SK-N-SH (cell line): ENCODE results near the gene GPR55.

Experiments used
- CTCF ChIP-seq: fragments of 200-600 bp; sonication (generic); IDR thresholded peaks from 2 replicates; pipeline ENCODE4 v1.6.1; 2017; ENCODE audit warnings: antibody characterized with exemption, mild to moderate bottlenecking, moderate library complexity
- EP300 ChIP-seq, 2 experiments: IDR thresholded peaks; 2 replicates each; pipeline versions ENCODE4 v1.4.0 to v1.6.1; 2012; ENCODE audit warnings: borderline replicate concordance in 1 of 2, low read depth in 1 of 2, low read length in 1 of 2
- GABPA ChIP-seq: IDR thresholded peaks from 2 replicates; pipeline ENCODE4 v1.4.0; 2012; ENCODE audit warnings: low read depth, mild to moderate bottlenecking
- MXI1 ChIP-seq: IDR thresholded peaks from 2 replicates; pipeline ENCODE4 v1.6.1; 2012; ENCODE audit warnings: mild to moderate bottlenecking, low read depth, low read length, improper control_type of control experiment
- RAD21 ChIP-seq: IDR thresholded peaks from 2 replicates; pipeline ENCODE4 v1.6.1; 2012; ENCODE audit warnings: mild to moderate bottlenecking, low read length
- YY1 ChIP-seq: IDR thresholded peaks from 2 replicates; pipeline ENCODE4 v1.4.0; 2012; ENCODE audit warnings: low read depth, mild to moderate bottlenecking

DNA sequence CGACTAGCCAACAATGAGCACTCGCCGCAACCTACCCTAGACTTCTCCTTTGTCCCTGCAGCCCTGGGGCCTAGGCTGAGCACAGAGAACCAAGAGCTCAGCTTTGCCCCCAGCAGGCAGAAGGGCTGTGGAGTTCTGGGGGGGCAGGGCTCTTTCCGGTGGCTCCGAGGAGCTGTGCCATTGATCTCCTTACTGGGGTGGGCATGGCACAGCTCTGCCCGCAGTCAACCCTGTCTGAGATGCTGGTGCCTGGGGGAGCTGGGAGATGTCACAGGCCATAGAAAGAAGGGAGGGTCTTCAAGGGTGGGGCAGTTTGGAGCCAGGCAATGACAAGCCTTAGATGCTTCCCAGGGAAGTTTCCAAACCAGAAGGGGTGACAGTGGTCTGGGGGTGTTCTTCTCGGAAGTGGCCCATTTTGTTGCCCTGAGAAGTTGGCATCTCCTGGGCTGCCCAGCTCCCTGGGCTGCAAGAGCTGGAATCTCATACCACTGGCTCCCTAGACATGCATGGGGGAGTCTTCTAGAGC, 14.1 kb upstream of the GPR55 start:
- TF ChIP-seq CTCF (no peak), EP300 (IDR thresholded peaks at IDR 0.05; ENCODE audit: borderline replicate concordance in 1 of 2, low read depth in 1 of 2, low read length in 1 of 2) (no peak), RAD21 (no peak), MXI1 (no peak), YY1 (no peak), GABPA (no peak)
